ENCODE measurements around the gene POLR1G.
A peak's percentile ranks its signal among the peaks of the same experiment; 100 is the strongest.
"Not testable (repeated sequence)": the region's sequence is repeated elsewhere in the genome, so short reads cannot be mapped to it uniquely, and the experiment has no call there.

POLR1G gene

GRCh38 chr19:45423033-45423588, 16.7 kb downstream of the POLR1G start:
- peak; percentile 76 for DNase-seq

GRCh38 chr19:45423589-45424190, 17.2 kb downstream of the POLR1G start, which contains the start of gene ERCC1:
Gene ERCC1, minus strand, starts transcription at chr19:45423917. Its CDS starts 543 bp downstream, at chr19:45423374.
- DNase-seq, result no peak

- DNase-seq, result no peak
Measured at GRCh38 chr19:45424191-45425058, 18.0 kb downstream of the POLR1G start.

- DNase-seq, result no peak
Measured at GRCh38 chr19:45428384-45429231, 22.2 kb downstream of the POLR1G start.

- not testable (repeated sequence) for DNase-seq
Measured at GRCh38 chr19:45429896-45430295, 23.5 kb downstream of the POLR1G start.

- not testable (repeated sequence) for DNase-seq
Measured at GRCh38 chr19:45431008-45431407, 24.6 kb downstream of the POLR1G start.

GRCh38 chr19:45432543-45432942, 26.1 kb downstream of the POLR1G start:
- not testable (repeated sequence) for DNase-seq

- no peak for DNase-seq
Measured at GRCh38 chr19:45437328-45437727, 30.9 kb downstream of the POLR1G start.

- DNase-seq, result no peak
Measured at GRCh38 chr19:45439190-45439568, 32.7 kb downstream of the POLR1G start.

- DNase-seq, result peak; percentile 77
Measured at GRCh38 chr19:45439569-45440258, 33.3 kb downstream of the POLR1G start.

- no peak for DNase-seq
Measured at GRCh38 chr19:45440259-45440638, 33.8 kb downstream of the POLR1G start.

- DNase-seq, result no peak
Measured at GRCh38 chr19:45440873-45441654, 34.6 kb downstream of the POLR1G start.

- DNase-seq, result no peak
Measured at GRCh38 chr19:45442408-45442777, 35.9 kb downstream of the POLR1G start.

GRCh38 chr19:45442778-45443461, 36.5 kb downstream of the POLR1G start:
- DNase-seq, result no peak

- DNase-seq, result no peak
Measured at GRCh38 chr19:45443462-45444317, 37.2 kb downstream of the POLR1G start.

GRCh38 chr19:45444318-45445041, 38.0 kb downstream of the POLR1G start:
- no peak for DNase-seq

GRCh38 chr19:45445139-45445538, 38.7 kb downstream of the POLR1G start:
- no peak for DNase-seq

GRCh38 chr19:45446295-45446694, 39.9 kb downstream of the POLR1G start:
- DNase-seq, result no peak

GRCh38 chr19:45446944-45447343, 40.5 kb downstream of the POLR1G start:
- no peak for DNase-seq
